Measurements from ENCODE around the gene SNTG2.

- TF ChIP-seq POLR2A (IDR thresholded peaks at IDR 0.05) (no peak), CTCF (IDR thresholded peaks at IDR 0.05) (no peak)
Observed at GRCh38 chr2:943461-943797, 7.2 kb upstream of the SNTG2 start.

Measured in heart left ventricle (tissue), 13 donors.